Panc1 (cell line): ENCODE results near the gene CDK6. TPM values are rescaled to one million over a fixed set of nuclear protein-coding genes. Genes with fewer than 3 reads are reported as not detected.

ENCODE experiments used
- ATAC-seq: fragments of 200-7000 bp; cut with Tn5 transposase; 2 replicates; pipeline ENCODE4 v1.9.1; 2020; ENCODE audit warnings: mild to moderate bottlenecking, moderate library complexity
- BruUV-seq: library from RNA; stranded (reverse); fragments of 400-500 nt; replicated peaks from 2 replicates; lab custom pipeline; 2021; lab: Mats Ljungman, UMichigan
- CTCF ChIA-PET: fragments of 300-600 bp; sonication (Branson Sonifier 250); formaldehyde crosslinking; loops from one replicate; lab custom pipeline; 2022; ENCODE audit warnings: antibody characterized with exemption; lab: Charles Lee
- POLR2A ChIA-PET: fragments of 300-600 bp; sonication (Branson Sonifier 250); formaldehyde crosslinking; loops from one replicate; lab custom pipeline; 2022; ENCODE audit warnings: antibody characterized with exemption; lab: Charles Lee
- DNase-seq: peaks from one replicate; pipeline ENCODE4 v3.0.0-alpha.2; 2010; ENCODE audit warnings: low read depth, low spot score
- H3K27ac ChIP-seq: 2 replicates; pipeline ENCODE4 v1.5.1; 2011; ENCODE audit warnings: mild to moderate bottlenecking, low read length, inconsistent platforms
- H3K27me3 ChIP-seq: fragments of 200-500 bp; sonication (Bioruptor generic); 2 replicates; pipeline ENCODE4 v1.6.0; 2014; ENCODE audit warnings: low read length, inconsistent platforms; ENCODE audit not compliant: control insufficient read depth, insufficient read depth
- H3K36me3 ChIP-seq: fragments of 200-500 bp; sonication (Bioruptor generic); 2 replicates; pipeline ENCODE4 v1.5.1; 2014; ENCODE audit warnings: inconsistent platforms, mild to moderate bottlenecking, low read length, moderate library complexity; ENCODE audit not compliant: control insufficient read depth, insufficient read depth
- H3K4me1 ChIP-seq: 2 replicates; pipeline ENCODE4 v1.5.1; 2011; ENCODE audit warnings: inconsistent platforms, mild to moderate bottlenecking, low read length, moderate library complexity; ENCODE audit not compliant: control insufficient read depth, insufficient read depth
- H3K4me3 ChIP-seq, 2 experiments: 2 replicates each; pipeline ENCODE4 v1.5.1; 2011 to 2012; ENCODE audit warnings: low read depth in 2 of 2, low read length in 2 of 2, mild to moderate bottlenecking in 2 of 2, inconsistent platforms in 1 of 2, moderate library complexity in 1 of 2
- H3K9me3 ChIP-seq: fragments of 200-500 bp; sonication (Bioruptor generic); 2 replicates; pipeline ENCODE4 v1.5.1; 2014; ENCODE audit warnings: low read depth, mild to moderate bottlenecking, inconsistent platforms, low read length, moderate library complexity; ENCODE audit not compliant: control insufficient read depth, insufficient read depth
- POLR2AphosphoS5 ChIP-seq: IDR thresholded peaks from 2 replicates; pipeline ENCODE4 v1.6.1; 2012; ENCODE audit warnings: mild to moderate bottlenecking, low read depth, low read length, moderate library complexity
- SIN3A ChIP-seq: IDR thresholded peaks from 2 replicates; pipeline ENCODE4 v1.6.1; 2012; ENCODE audit warnings: low read depth, mild to moderate bottlenecking, low read length, moderate library complexity, borderline replicate concordance; ENCODE audit not compliant: insufficient read depth
- TCF7L2 ChIP-seq: IDR thresholded peaks from 2 replicates; pipeline ENCODE4 v1.6.1; 2011; ENCODE audit warnings: mild to moderate bottlenecking, low read depth, low read length, inconsistent platforms
- in situ Hi-C: cut with HindIII; loops from 2 replicates; pipeline ENCODE4 v1.10.0; 2016; ENCODE audit warnings: low sequenced_read_pairs, low pct_unique_long_range_greater_than_20kb
- intact Hi-C: fragments of 100-400 bp; cut with micrococcal nuclease; formaldehyde crosslinking; loops from one replicate; pipeline ENCODE4 v1.10.0; 2022; ENCODE audit not compliant: unreplicated experiment
- total RNA-seq: library from RNA; stranded (reverse); gene quantifications from one replicate; pipeline ENCODE4 v1.2.1, GENCODE V29; 2021; ENCODE audit not compliant: unreplicated experiment
- TF ChIP-seq, protein P1 (sequence below), 2 experiments: IDR thresholded peaks; 2 replicates each; pipeline ENCODE4 v1.6.1; 2011 to 2012; ENCODE audit warnings: low read depth in 2 of 2, control low read depth in 1 of 2, low read length in 1 of 2, mild to moderate bottlenecking in 1 of 2, moderate library complexity in 1 of 2; ENCODE audit not compliant: insufficient read depth in 1 of 2
- TF ChIP-seq, protein P2 (sequence below): fragments of 450-650 bp; IDR thresholded peaks from 2 replicates; pipeline ENCODE4 v1.5.1; 2017; ENCODE audit warnings: mild to moderate bottlenecking

Gene CDK6
- total RNA-seq, 1 experiment from 2014 or later: 57.4 TPM

DNA sequence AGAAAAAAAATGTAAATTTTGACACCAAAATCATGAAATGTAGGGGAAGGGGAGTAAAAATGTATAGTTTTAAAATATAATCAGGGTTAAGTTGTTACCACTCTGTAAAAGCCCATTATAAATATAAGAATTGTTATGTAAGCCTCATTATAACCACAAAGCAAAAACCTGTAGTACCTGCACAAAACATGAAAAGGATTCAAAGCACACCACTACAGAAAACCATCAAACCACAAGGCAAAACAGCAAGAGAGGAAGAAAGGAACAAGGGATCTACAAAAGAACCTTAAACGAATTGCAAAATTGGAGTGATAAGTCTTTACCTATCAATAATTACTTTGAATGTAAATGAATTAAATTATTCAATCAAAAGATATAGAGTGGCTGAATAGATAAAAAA lies 41.0 kb upstream of the CDK6 start:
- in situ Hi-C loops: no loop called here
- ATAC-seq (no peak), DNase-seq (no peak)
- H3K36me3 ChIP-seq: no peaks in the 10 kb centered on the region
- no peaks in the 10 kb centered on the region; the same call in 1 of the 2 replicates for H3K9me3 ChIP-seq
- TF ChIP-seq POLR2AphosphoS5 (no peak), TCF7L2 (no peak), SIN3A (no peak)
- TF ChIP-seq, protein P1, sequence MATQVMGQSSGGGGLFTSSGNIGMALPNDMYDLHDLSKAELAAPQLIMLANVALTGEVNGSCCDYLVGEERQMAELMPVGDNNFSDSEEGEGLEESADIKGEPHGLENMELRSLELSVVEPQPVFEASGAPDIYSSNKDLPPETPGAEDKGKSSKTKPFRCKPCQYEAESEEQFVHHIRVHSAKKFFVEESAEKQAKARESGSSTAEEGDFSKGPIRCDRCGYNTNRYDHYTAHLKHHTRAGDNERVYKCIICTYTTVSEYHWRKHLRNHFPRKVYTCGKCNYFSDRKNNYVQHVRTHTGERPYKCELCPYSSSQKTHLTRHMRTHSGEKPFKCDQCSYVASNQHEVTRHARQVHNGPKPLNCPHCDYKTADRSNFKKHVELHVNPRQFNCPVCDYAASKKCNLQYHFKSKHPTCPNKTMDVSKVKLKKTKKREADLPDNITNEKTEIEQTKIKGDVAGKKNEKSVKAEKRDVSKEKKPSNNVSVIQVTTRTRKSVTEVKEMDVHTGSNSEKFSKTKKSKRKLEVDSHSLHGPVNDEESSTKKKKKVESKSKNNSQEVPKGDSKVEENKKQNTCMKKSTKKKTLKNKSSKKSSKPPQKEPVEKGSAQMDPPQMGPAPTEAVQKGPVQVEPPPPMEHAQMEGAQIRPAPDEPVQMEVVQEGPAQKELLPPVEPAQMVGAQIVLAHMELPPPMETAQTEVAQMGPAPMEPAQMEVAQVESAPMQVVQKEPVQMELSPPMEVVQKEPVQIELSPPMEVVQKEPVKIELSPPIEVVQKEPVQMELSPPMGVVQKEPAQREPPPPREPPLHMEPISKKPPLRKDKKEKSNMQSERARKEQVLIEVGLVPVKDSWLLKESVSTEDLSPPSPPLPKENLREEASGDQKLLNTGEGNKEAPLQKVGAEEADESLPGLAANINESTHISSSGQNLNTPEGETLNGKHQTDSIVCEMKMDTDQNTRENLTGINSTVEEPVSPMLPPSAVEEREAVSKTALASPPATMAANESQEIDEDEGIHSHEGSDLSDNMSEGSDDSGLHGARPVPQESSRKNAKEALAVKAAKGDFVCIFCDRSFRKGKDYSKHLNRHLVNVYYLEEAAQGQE (IDR thresholded peaks at IDR 0.05; ENCODE audit: insufficient read depth in 1 of 2, low read depth in 2 of 2, low read length in 1 of 2): no peak
- H3K27ac ChIP-seq: no peak overlapping the region
- CTCF ChIA-PET: no interaction called here
- POLR2A ChIA-PET: interaction anchor here (0.6 kb wide), 1 partner anchor 276 kb away, joined by 6 read pairs; no protein-coding TSS in a partner anchor
- no peaks in the 10 kb centered on the region for H3K4me1 ChIP-seq
- BruUV-seq: no TSS peak
- intact Hi-C loops: no loop called here
- H3K4me3 ChIP-seq: no peak overlapping the region
- no peaks in the 10 kb centered on the region for H3K27me3 ChIP-seq

DNA sequence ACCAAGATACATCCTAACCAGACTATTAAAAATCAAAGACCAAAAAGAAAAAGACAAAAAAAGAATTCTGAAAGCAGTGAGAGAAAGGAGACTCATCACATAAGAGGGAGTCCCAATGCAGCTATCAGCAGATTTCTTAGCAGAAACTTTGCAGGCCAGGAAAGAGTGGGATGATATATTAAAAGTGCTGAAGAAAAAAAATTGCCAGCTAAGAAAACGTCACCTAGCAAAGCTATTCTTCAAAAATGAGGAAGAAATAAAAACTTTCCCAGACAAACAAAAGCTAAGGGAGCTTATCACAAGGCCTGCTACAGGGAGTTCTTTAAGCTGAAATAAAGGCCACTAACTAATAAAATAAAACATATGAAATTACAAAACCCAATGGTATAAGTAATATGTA lies 40.5 kb upstream of the CDK6 start:
- Histone ChIP-seq H3K9me3 (no peaks in the 10 kb centered on the region; the same call in 1 of the 2 replicates), H3K36me3 (no peaks in the 10 kb centered on the region), H3K27ac (no peak overlapping the region), H3K27me3 (no peaks in the 10 kb centered on the region), H3K4me3 (no peak overlapping the region), H3K4me1 (no peaks in the 10 kb centered on the region)
- TF ChIP-seq, protein P1 (IDR thresholded peaks at IDR 0.05; ENCODE audit: insufficient read depth in 1 of 2, low read depth in 2 of 2, low read length in 1 of 2): no peak
- TF ChIP-seq SIN3A (no peak), POLR2AphosphoS5 (no peak), TCF7L2 (no peak)
- TF ChIP-seq, protein P2, sequence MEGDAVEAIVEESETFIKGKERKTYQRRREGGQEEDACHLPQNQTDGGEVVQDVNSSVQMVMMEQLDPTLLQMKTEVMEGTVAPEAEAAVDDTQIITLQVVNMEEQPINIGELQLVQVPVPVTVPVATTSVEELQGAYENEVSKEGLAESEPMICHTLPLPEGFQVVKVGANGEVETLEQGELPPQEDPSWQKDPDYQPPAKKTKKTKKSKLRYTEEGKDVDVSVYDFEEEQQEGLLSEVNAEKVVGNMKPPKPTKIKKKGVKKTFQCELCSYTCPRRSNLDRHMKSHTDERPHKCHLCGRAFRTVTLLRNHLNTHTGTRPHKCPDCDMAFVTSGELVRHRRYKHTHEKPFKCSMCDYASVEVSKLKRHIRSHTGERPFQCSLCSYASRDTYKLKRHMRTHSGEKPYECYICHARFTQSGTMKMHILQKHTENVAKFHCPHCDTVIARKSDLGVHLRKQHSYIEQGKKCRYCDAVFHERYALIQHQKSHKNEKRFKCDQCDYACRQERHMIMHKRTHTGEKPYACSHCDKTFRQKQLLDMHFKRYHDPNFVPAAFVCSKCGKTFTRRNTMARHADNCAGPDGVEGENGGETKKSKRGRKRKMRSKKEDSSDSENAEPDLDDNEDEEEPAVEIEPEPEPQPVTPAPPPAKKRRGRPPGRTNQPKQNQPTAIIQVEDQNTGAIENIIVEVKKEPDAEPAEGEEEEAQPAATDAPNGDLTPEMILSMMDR: no peak
- intact Hi-C loops: no loop called here
- ChIA-PET CTCF (no interaction called here), POLR2A (interaction anchor here (0.6 kb wide), 1 partner anchor 276 kb away, joined by 6 read pairs; no protein-coding TSS in a partner anchor)
- ATAC-seq (no peak), DNase-seq (no peak)
- BruUV-seq: no TSS peak
- in situ Hi-C loops: no loop called here
